AG20443 (cell line): Measurements from ENCODE around the gene TEX22.

Experiments
- DNase-seq: peaks from one replicate; pipeline ENCODE4 v3.0.0; 2012; ENCODE audit warnings: low spot score, mixed read lengths

The TEX22 gene

GRCh38 chr14:105456736-105457617, 58.6 kb downstream of the TEX22 start:
- no peak for DNase-seq

GRCh38 chr14:105458010-105458409, 59.7 kb downstream of the TEX22 start:
- DNase-seq = no peak

GRCh38 chr14:105458571-105458970, 60.2 kb downstream of the TEX22 start:
- no peak for DNase-seq

- no peak for DNase-seq
Observed at GRCh38 chr14:105460116-105460515, 61.8 kb downstream of the TEX22 start.

- no peak for DNase-seq
Observed at GRCh38 chr14:105460616-105461015, 62.3 kb downstream of the TEX22 start.

- DNase-seq = no peak
Observed at GRCh38 chr14:105461903-105462302, 63.6 kb downstream of the TEX22 start.
